NOMO-1 treated with DMSO at 0.1 percent for 48 hours (cell line): ENCODE data around the gene LGR6.
"Not testable (repeated sequence)": the region's sequence is repeated elsewhere in the genome, so short reads cannot be mapped to it uniquely, and the experiment has no call there.

ENCODE experiments used
- DNase-seq: peaks from one replicate; lab custom pipeline; 2025; ENCODE audit not compliant: unreplicated experiment; lab: John Stamatoyannopoulos, UW

LGR6 gene

GRCh38 chr1:202159534-202160371, 33.8 kb upstream of the LGR6 start:
- peak; percentile 61 for DNase-seq

GRCh38 chr1:202160377-202160940, 33.1 kb upstream of the LGR6 start, which contains the start of gene PTPN7:
Gene PTPN7 (minus strand): TSS chr1:202160602. CDS start chr1:202159402, 1,200 bp downstream.
- peak; percentile 74 for DNase-seq

- DNase-seq: peak; percentile 27
Observed at GRCh38 chr1:202161151-202162046, 32.2 kb upstream of the LGR6 start.

- DNase-seq: peak; percentile 37
Observed at GRCh38 chr1:202162047-202162417, 31.6 kb upstream of the LGR6 start.

GRCh38 chr1:202162418-202163280, 30.9 kb upstream of the LGR6 start:
- no peak for DNase-seq

- no peak for DNase-seq
Observed at GRCh38 chr1:202163281-202164270, 30.0 kb upstream of the LGR6 start.

GRCh38 chr1:202164271-202165037, 29.1 kb upstream of the LGR6 start:
- DNase-seq: no peak

- no peak for DNase-seq
Observed at GRCh38 chr1:202165267-202165941, 28.2 kb upstream of the LGR6 start.

- no peak for DNase-seq
Observed at GRCh38 chr1:202165942-202166843, 27.4 kb upstream of the LGR6 start.

- DNase-seq: not testable (repeated sequence)
Observed at GRCh38 chr1:202167054-202167453, 26.5 kb upstream of the LGR6 start.

- DNase-seq: no peak
Observed at GRCh38 chr1:202167708-202168415, 25.7 kb upstream of the LGR6 start.

- DNase-seq: no peak
Observed at GRCh38 chr1:202168861-202169260, 24.7 kb upstream of the LGR6 start.

- no peak for DNase-seq
Observed at GRCh38 chr1:202170726-202171125, 22.9 kb upstream of the LGR6 start.

GRCh38 chr1:202171292-202172014, 22.1 kb upstream of the LGR6 start:
- no peak for DNase-seq

- DNase-seq: peak; percentile 40
Observed at GRCh38 chr1:202172015-202172355, 21.6 kb upstream of the LGR6 start.

- no peak for DNase-seq
Observed at GRCh38 chr1:202173993-202174392, 19.6 kb upstream of the LGR6 start.
